Transverse colon (tissue), 4 donors: ENCODE measurements around the gene C5AR1.

ENCODE experiments used
- CTCF ChIP-seq, 5 experiments: fragments of 200-600 bp in 3 of 5; fragments of 450-650 bp in 2 of 5; sonication (generic) in 3 of 5; IDR thresholded peaks; 1 replicate in 2 of 5; 2 replicates in 3 of 5; pipeline ENCODE4 v1.5.1; 2016 to 2017; ENCODE audit warnings: antibody characterized with exemption in 5 of 5, inconsistent platforms in 3 of 5, mild to moderate bottlenecking in 2 of 5, moderate library complexity in 1 of 5
- EP300 ChIP-seq: sonication (generic); formaldehyde crosslinking; IDR thresholded peaks from one replicate; pipeline ENCODE4 v1.6.1; 2017; ENCODE audit warnings: antibody characterized with exemption, low read depth
- POLR2A ChIP-seq: fragments of 450-650 bp; IDR thresholded peaks from one replicate; pipeline ENCODE4 v1.6.1; 2016; ENCODE audit warnings: antibody characterized with exemption, mild to moderate bottlenecking, moderate library complexity
- POLR2AphosphoS5 ChIP-seq, 3 donors: sonication (generic); formaldehyde crosslinking; IDR thresholded peaks; one replicate each; pipeline ENCODE4 v1.6.1; 2016; ENCODE audit warnings: antibody characterized with exemption in 3 of 3

DNA sequence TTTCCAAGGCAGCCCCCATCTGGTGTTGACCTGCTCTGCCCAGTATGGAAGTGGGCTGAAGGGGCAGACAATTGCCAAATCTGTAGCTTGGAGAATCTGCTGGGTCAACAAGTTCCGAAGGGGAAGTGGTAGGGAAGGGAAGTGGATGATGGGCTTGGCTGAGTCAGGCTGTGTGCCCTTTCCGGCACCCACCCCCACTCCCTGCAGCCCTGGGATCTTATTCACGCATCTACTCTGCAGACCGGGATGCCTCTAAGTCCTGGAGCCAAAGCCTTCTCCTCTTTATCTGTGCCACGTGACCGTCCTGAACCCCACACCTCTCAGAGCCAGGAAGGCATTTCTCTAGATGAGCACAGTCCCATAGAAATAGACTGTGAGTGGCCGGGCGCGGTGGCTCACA is 14.8 kb downstream of the C5AR1 start:
- TF ChIP-seq CTCF (IDR thresholded peaks at IDR 0.05) (no peak), POLR2A (peak; percentile 18), POLR2AphosphoS5 (IDR thresholded peaks at IDR 0.05) (peak in 2 of 3 donors; percentile 30 to 66), EP300 (no peak)
